ENCODE measurements around the gene MS4A6A.

- TF ChIP-seq, protein P1, sequence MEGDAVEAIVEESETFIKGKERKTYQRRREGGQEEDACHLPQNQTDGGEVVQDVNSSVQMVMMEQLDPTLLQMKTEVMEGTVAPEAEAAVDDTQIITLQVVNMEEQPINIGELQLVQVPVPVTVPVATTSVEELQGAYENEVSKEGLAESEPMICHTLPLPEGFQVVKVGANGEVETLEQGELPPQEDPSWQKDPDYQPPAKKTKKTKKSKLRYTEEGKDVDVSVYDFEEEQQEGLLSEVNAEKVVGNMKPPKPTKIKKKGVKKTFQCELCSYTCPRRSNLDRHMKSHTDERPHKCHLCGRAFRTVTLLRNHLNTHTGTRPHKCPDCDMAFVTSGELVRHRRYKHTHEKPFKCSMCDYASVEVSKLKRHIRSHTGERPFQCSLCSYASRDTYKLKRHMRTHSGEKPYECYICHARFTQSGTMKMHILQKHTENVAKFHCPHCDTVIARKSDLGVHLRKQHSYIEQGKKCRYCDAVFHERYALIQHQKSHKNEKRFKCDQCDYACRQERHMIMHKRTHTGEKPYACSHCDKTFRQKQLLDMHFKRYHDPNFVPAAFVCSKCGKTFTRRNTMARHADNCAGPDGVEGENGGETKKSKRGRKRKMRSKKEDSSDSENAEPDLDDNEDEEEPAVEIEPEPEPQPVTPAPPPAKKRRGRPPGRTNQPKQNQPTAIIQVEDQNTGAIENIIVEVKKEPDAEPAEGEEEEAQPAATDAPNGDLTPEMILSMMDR (IDR thresholded peaks at IDR 0.05): no peak
- TF ChIP-seq EP300 (IDR thresholded peaks at IDR 0.05) (no peak), POLR2A (IDR thresholded peaks at IDR 0.05) (no peak)
These were observed 21.1 kb downstream of the MS4A6A start for GRCh38 chr11:60161766-60162165.

Data from tibial nerve (tissue), 4 donors.